HepG2 (cell line): Measurements from ENCODE around the gene CNKSR3.

Experiments
- HDAC6 ChIP-seq: fragments of 200-600 bp; sonication (generic); IDR thresholded peaks from 2 replicates; pipeline ENCODE4 v1.7.0; 2017; ENCODE audit warnings: mild to moderate bottlenecking, antibody characterized with exemption, low read length, low read depth
- MAFK ChIP-seq, 2 experiments: IDR thresholded peaks in 1 of 2; conservative IDR thresholded peaks in 1 of 2; 2 replicates each; pipeline ENCODE4 v1.6.1; 2011; ENCODE audit warnings: improper control_type of control experiment in 2 of 2, low read length in 2 of 2
- NFIC ChIP-seq: IDR thresholded peaks from 2 replicates; pipeline ENCODE4 v1.6.1; 2012; ENCODE audit warnings: mild to moderate bottlenecking, low read length, inconsistent platforms
- NR2C2 ChIP-seq: sonication (generic); formaldehyde crosslinking; IDR thresholded peaks from 2 replicates; pipeline ENCODE4 v1.4.0; 2020; ENCODE audit warnings: missing genetic modification reagents, mild to moderate bottlenecking, moderate library complexity, borderline replicate concordance
- TCF12 ChIP-seq, 2 experiments: fragments of 450-650 bp in 1 of 2; sonication (generic) in 1 of 2; formaldehyde crosslinking in 1 of 2; IDR thresholded peaks; 2 replicates each; pipeline versions ENCODE4 v1.6.1 to v1.8.0; 2017 to 2022; ENCODE audit warnings: antibody characterized with exemption in 1 of 2, mild to moderate bottlenecking in 1 of 2, missing genetic modification reagents in 1 of 2, moderate library complexity in 1 of 2
- U2AF2 ChIP-seq: fragments of 200-400 bp; formaldehyde crosslinking; IDR thresholded peaks from 2 replicates; pipeline ENCODE4 v1.6.1; 2017; ENCODE audit warnings: low read depth, mild to moderate bottlenecking, low read length
- TF ChIP-seq, protein P1 (sequence below): sonication (generic); formaldehyde crosslinking; conservative IDR thresholded peaks from 2 replicates; pipeline ENCODE4 v1.4.0; 2020; ENCODE audit warnings: missing genetic modification reagents

DNA sequence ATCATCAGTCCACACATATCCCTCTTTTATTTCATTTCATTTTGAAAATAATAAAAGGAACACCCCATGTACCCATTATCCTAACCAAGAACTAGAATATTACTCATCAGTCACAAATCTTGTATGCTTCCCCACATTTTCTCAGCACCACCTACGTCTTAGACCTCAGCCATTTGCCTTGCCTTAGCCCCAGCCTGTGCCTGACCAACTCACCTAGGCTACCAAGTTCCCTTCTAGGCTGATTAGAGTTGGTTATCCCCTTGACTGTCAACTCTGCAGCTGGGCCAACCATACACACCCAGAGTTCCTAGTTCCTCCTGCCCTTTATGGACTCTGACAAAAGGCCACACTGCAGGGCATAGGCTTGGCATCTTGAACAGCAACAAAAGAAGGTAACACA lies 120.5 kb downstream of the CNKSR3 start:
- TF ChIP-seq U2AF2 (no peak), MAFK (conservative IDR thresholded peaks at IDR 0.05 in 1 of 2, IDR thresholded peaks at IDR 0.05 in 1 of 2; ENCODE audit: low read length in 2 of 2) (no peak), TCF12 (IDR thresholded peaks at IDR 0.05) (no peak), TCF12 (CRISPR knock-in tag; IDR thresholded peaks at IDR 0.05) (no peak), NFIC (no peak), NR2C2 (CRISPR knock-in tag) (no peak), HDAC6 (no peak)
- TF ChIP-seq, protein P1, sequence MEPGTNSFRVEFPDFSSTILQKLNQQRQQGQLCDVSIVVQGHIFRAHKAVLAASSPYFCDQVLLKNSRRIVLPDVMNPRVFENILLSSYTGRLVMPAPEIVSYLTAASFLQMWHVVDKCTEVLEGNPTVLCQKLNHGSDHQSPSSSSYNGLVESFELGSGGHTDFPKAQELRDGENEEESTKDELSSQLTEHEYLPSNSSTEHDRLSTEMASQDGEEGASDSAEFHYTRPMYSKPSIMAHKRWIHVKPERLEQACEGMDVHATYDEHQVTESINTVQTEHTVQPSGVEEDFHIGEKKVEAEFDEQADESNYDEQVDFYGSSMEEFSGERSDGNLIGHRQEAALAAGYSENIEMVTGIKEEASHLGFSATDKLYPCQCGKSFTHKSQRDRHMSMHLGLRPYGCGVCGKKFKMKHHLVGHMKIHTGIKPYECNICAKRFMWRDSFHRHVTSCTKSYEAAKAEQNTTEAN (CRISPR knock-in tag): no peak
